Activated CD8-positive, alpha-beta memory T cell treated with anti-CD3 and anti-CD28 coated beads, Interleukin-2, amount 10 ng/mL, durations not matched to agents 7 days and 5 days (primary cell): ENCODE measurements around the gene PGM1. TPM values are rescaled to one million over a fixed set of nuclear protein-coding genes. Genes with fewer than 3 reads are reported as not detected.

Experiments used
- ATAC-seq: fragments of 150-1000 bp; cut with Tn5 transposase; one replicate; pipeline ENCODE4 v1.10.0; 2021; ENCODE audit warnings: moderate library complexity
- CTCF ChIA-PET: fragments of 350-600 bp; sonication (Branson Sonifier 250); formaldehyde crosslinking; loops from one replicate; lab custom pipeline; 2021; ENCODE audit warnings: antibody characterized with exemption; lab: Charles Lee
- DNase-seq: peaks from one replicate; pipeline ENCODE4 v3.0.0-alpha.2; 2020
- H3K27ac Mint-ChIP-seq: one replicate; pipeline ENCODE4 v1.8.0; 2021; ENCODE audit warnings: mild to moderate bottlenecking, mixed read lengths
- H3K27me3 Mint-ChIP-seq: one replicate; pipeline ENCODE4 v1.8.0; 2021; ENCODE audit warnings: mixed read lengths
- H3K36me3 Mint-ChIP-seq: one replicate; pipeline ENCODE4 v1.8.0; 2021; ENCODE audit warnings: mild to moderate bottlenecking, mixed read lengths
- H3K4me1 Mint-ChIP-seq: one replicate; pipeline ENCODE4 v1.8.0; 2021; ENCODE audit warnings: mixed read lengths
- H3K4me3 Mint-ChIP-seq: one replicate; pipeline ENCODE4 v1.8.0; 2021; ENCODE audit warnings: mild to moderate bottlenecking, moderate library complexity, mixed read lengths
- H3K9me3 Mint-ChIP-seq: one replicate; pipeline ENCODE4 v1.8.0; 2022; ENCODE audit warnings: low read depth, mixed read lengths
- total RNA-seq, 2 experiments: library from RNA; stranded (reverse); gene quantifications; one replicate each; pipeline ENCODE4 v1.2.3, GENCODE V29; 2021

PGM1 gene
- total RNA-seq, 2 experiments from 2014 or later: 31.5 to 32.8 TPM

GRCh38 chr1:63665824-63666223, 72.6 kb downstream of the PGM1 start:
- H3K4me3 Mint-ChIP-seq: no peak overlapping the region
- no peaks in the 10 kb centered on the region for H3K4me1 Mint-ChIP-seq
- peaks cover 2% of the 10 kb centered on the region for H3K9me3 Mint-ChIP-seq
- DNase-seq (no peak), ATAC-seq (no peak)
- H3K27me3 Mint-ChIP-seq: no peaks in the 10 kb centered on the region
- H3K36me3 Mint-ChIP-seq: peaks cover 5% of the 10 kb centered on the region
- no peak overlapping the region for H3K27ac Mint-ChIP-seq
- CTCF ChIA-PET: no interaction called here

GRCh38 chr1:63668298-63668697, 75.1 kb downstream of the PGM1 start:
- DNase-seq: no peak
- H3K27ac Mint-ChIP-seq: no peak overlapping the region
- no peaks in the 10 kb centered on the region for H3K27me3 Mint-ChIP-seq
- H3K4me3 Mint-ChIP-seq: no peak overlapping the region
- H3K4me1 Mint-ChIP-seq: no peaks in the 10 kb centered on the region
- ATAC-seq: no peak
- CTCF ChIA-PET: no interaction called here
- H3K36me3 Mint-ChIP-seq: peaks cover 2% of the 10 kb centered on the region
- peaks cover 2% of the 10 kb centered on the region for H3K9me3 Mint-ChIP-seq

- no peaks in the 10 kb centered on the region for H3K4me1 Mint-ChIP-seq
- H3K36me3 Mint-ChIP-seq: no peaks in the 10 kb centered on the region
- no peak overlapping the region for H3K27ac Mint-ChIP-seq
- no peak overlapping the region for H3K4me3 Mint-ChIP-seq
- H3K9me3 Mint-ChIP-seq: peaks cover 2% of the 10 kb centered on the region
- no peaks in the 10 kb centered on the region for H3K27me3 Mint-ChIP-seq
- CTCF ChIA-PET: no interaction called here
- no peak for DNase-seq
- ATAC-seq: no peak
These were observed 76.1 kb downstream of the PGM1 start for GRCh38 chr1:63669151-63669961.

GRCh38 chr1:63670164-63670563, 77.0 kb downstream of the PGM1 start:
- no peaks in the 10 kb centered on the region for H3K36me3 Mint-ChIP-seq
- ATAC-seq: no peak

GRCh38 chr1:63671514-63671913, 78.3 kb downstream of the PGM1 start:
- no peaks in the 10 kb centered on the region for H3K27me3 Mint-ChIP-seq
- CTCF ChIA-PET: no interaction called here
- no peak for ATAC-seq

More at GRCh38 chr1:63670164-63670563, 77.0 kb downstream of the PGM1 start:
- no peak for DNase-seq
- no peaks in the 10 kb centered on the region for H3K27me3 Mint-ChIP-seq
- H3K4me1 Mint-ChIP-seq: no peaks in the 10 kb centered on the region
- H3K9me3 Mint-ChIP-seq: peaks cover 2% of the 10 kb centered on the region
- CTCF ChIA-PET: no interaction called here
- H3K27ac Mint-ChIP-seq: no peak overlapping the region
- H3K4me3 Mint-ChIP-seq: no peak overlapping the region

GRCh38 chr1:63674238-63674864, 81.1 kb downstream of the PGM1 start:
- no peak for ATAC-seq
- no peak for DNase-seq
- CTCF ChIA-PET: interaction anchor here (1.1 kb wide), 1 partner anchor 23 kb away, joined by 4 read pairs; no protein-coding TSS in a partner anchor
- Mint-ChIP-seq H3K4me1 (no peaks in the 10 kb centered on the region), H3K27ac (no peak overlapping the region), H3K27me3 (peaks cover 1% of the 10 kb centered on the region), H3K9me3 (no peaks in the 10 kb centered on the region), H3K4me3 (no peak overlapping the region), H3K36me3 (no peaks in the 10 kb centered on the region)

More at GRCh38 chr1:63671514-63671913, 78.3 kb downstream of the PGM1 start:
- H3K9me3 Mint-ChIP-seq: no peaks in the 10 kb centered on the region
- no peak overlapping the region for H3K27ac Mint-ChIP-seq
- no peaks in the 10 kb centered on the region for H3K4me1 Mint-ChIP-seq
- no peak overlapping the region for H3K4me3 Mint-ChIP-seq
- no peaks in the 10 kb centered on the region for H3K36me3 Mint-ChIP-seq
- no peak for DNase-seq

GRCh38 chr1:63674865-63675419, 81.7 kb downstream of the PGM1 start:
- CTCF ChIA-PET: interaction anchor here (1.1 kb wide), 1 partner anchor 23 kb away, joined by 4 read pairs; no protein-coding TSS in a partner anchor
- ATAC-seq (no peak), DNase-seq (no peak)
- H3K9me3 Mint-ChIP-seq: peaks cover 4% of the 10 kb centered on the region
- H3K27me3 Mint-ChIP-seq: peaks cover 4% of the 10 kb centered on the region
- no peak overlapping the region for H3K4me3 Mint-ChIP-seq
- H3K36me3 Mint-ChIP-seq: no peaks in the 10 kb centered on the region
- H3K4me1 Mint-ChIP-seq: no peaks in the 10 kb centered on the region
- no peak overlapping the region for H3K27ac Mint-ChIP-seq

GRCh38 chr1:63675420-63675931, 82.3 kb downstream of the PGM1 start:
- Mint-ChIP-seq H3K4me3 (no peak overlapping the region), H3K4me1 (no peaks in the 10 kb centered on the region), H3K27ac (no peak overlapping the region), H3K9me3 (peaks cover 4% of the 10 kb centered on the region), H3K36me3 (no peaks in the 10 kb centered on the region), H3K27me3 (peaks cover 4% of the 10 kb centered on the region)
- no peak for DNase-seq
- no peak for ATAC-seq
- CTCF ChIA-PET: interaction anchor here (1.1 kb wide), 1 partner anchor 22 kb away, joined by 4 read pairs; no protein-coding TSS in a partner anchor

GRCh38 chr1:63677497-63677896, 84.3 kb downstream of the PGM1 start:
- Mint-ChIP-seq H3K4me3 (no peak overlapping the region), H3K36me3 (no peaks in the 10 kb centered on the region), H3K9me3 (peaks cover 4% of the 10 kb centered on the region), H3K27me3 (peaks cover 4% of the 10 kb centered on the region), H3K4me1 (no peaks in the 10 kb centered on the region), H3K27ac (no peak overlapping the region)
- DNase-seq: no peak
- ATAC-seq: no peak
- CTCF ChIA-PET: no interaction called here

GRCh38 chr1:63678200-63678599, 85.0 kb downstream of the PGM1 start:
- Mint-ChIP-seq H3K9me3 (peaks cover 4% of the 10 kb centered on the region), H3K27ac (no peak overlapping the region), H3K4me1 (no peaks in the 10 kb centered on the region), H3K36me3 (no peaks in the 10 kb centered on the region), H3K4me3 (no peak overlapping the region), H3K27me3 (peaks cover 4% of the 10 kb centered on the region)
- ATAC-seq: no peak
- CTCF ChIA-PET: no interaction called here
- no peak for DNase-seq

GRCh38 chr1:63679076-63679475, 85.9 kb downstream of the PGM1 start:
- peaks cover 4% of the 10 kb centered on the region for H3K27me3 Mint-ChIP-seq
- no peaks in the 10 kb centered on the region for H3K4me1 Mint-ChIP-seq
- no peak for ATAC-seq
- no peak overlapping the region for H3K27ac Mint-ChIP-seq
- DNase-seq: no peak
- CTCF ChIA-PET: no interaction called here
- H3K9me3 Mint-ChIP-seq: peaks cover 4% of the 10 kb centered on the region
- no peak overlapping the region for H3K4me3 Mint-ChIP-seq
- H3K36me3 Mint-ChIP-seq: no peaks in the 10 kb centered on the region

GRCh38 chr1:63679589-63679988, 86.4 kb downstream of the PGM1 start:
- DNase-seq: no peak
- no peaks in the 10 kb centered on the region for H3K36me3 Mint-ChIP-seq
- no peak for ATAC-seq
- H3K4me3 Mint-ChIP-seq: no peak overlapping the region
- H3K27me3 Mint-ChIP-seq: peaks cover 4% of the 10 kb centered on the region
- CTCF ChIA-PET: no interaction called here
- peaks cover 4% of the 10 kb centered on the region for H3K9me3 Mint-ChIP-seq
- H3K4me1 Mint-ChIP-seq: no peaks in the 10 kb centered on the region
- H3K27ac Mint-ChIP-seq: no peak overlapping the region

GRCh38 chr1:63682936-63683335, 89.7 kb downstream of the PGM1 start:
- CTCF ChIA-PET: interaction anchor here (2.4 kb wide), 1 partner anchor 9 kb away, joined by 12 read pairs; no protein-coding TSS in a partner anchor
- ATAC-seq: no peak
- no peaks in the 10 kb centered on the region for H3K36me3 Mint-ChIP-seq
- no peak overlapping the region for H3K4me3 Mint-ChIP-seq
- no peaks in the 10 kb centered on the region for H3K4me1 Mint-ChIP-seq
- H3K27me3 Mint-ChIP-seq: peaks cover 4% of the 10 kb centered on the region
- peaks cover 4% of the 10 kb centered on the region for H3K9me3 Mint-ChIP-seq
- DNase-seq: no peak
- no peak overlapping the region for H3K27ac Mint-ChIP-seq
